Tibial nerve (tissue), 4 donors: ENCODE data around the gene APEH.

Experiments
- EP300 ChIP-seq, 2 donors: sonication (generic); formaldehyde crosslinking; IDR thresholded peaks; one replicate each; pipeline ENCODE4 v1.6.1; 2017; ENCODE audit warnings: antibody characterized with exemption in 2 of 2, mild to moderate bottlenecking in 1 of 2
- POLR2A ChIP-seq, 2 donors: fragments of 450-650 bp; IDR thresholded peaks; one replicate each; pipeline ENCODE4 v1.6.1; 2017; ENCODE audit warnings: antibody characterized with exemption in 2 of 2, mild to moderate bottlenecking in 2 of 2, moderate library complexity in 2 of 2
- TF ChIP-seq, protein P1 (sequence below), 5 experiments: fragments of 200-600 bp in 3 of 5; fragments of 450-650 bp in 2 of 5; sonication (generic) in 3 of 5; IDR thresholded peaks; one replicate each; pipeline ENCODE4 v1.5.1; 2016 to 2019; ENCODE audit warnings: antibody characterized with exemption in 5 of 5, mild to moderate bottlenecking in 3 of 5, moderate library complexity in 2 of 5

DNA sequence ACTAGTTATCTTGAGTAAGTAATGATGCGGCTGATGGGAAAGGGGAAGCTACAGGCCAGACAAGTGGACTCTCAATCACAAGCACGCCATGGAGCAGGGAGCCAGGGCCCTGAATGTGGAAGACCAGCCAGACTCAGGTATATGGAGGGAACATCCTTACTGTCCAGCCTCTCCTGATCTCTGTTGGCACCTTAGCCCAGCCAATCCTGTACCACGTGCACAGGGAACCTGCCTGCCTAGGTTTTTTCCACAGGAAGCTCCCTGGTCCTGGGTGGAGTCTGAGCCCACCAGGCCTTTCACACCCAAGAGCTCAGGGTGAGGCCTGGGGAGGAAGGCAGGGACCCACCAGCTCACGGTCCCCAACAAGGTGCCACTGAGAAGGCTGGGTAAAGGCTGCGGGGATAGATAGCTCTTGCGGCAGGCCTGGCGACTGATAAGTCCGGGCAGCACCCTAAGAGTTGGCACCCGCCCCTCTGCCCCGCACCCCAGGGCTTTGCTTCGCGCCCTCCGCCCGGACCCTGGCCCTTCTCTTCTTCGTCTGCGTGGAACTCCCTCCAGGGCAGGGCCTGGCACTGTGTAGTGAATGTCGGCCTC, 933 bp upstream of the APEH start:
- TF ChIP-seq, protein P1, sequence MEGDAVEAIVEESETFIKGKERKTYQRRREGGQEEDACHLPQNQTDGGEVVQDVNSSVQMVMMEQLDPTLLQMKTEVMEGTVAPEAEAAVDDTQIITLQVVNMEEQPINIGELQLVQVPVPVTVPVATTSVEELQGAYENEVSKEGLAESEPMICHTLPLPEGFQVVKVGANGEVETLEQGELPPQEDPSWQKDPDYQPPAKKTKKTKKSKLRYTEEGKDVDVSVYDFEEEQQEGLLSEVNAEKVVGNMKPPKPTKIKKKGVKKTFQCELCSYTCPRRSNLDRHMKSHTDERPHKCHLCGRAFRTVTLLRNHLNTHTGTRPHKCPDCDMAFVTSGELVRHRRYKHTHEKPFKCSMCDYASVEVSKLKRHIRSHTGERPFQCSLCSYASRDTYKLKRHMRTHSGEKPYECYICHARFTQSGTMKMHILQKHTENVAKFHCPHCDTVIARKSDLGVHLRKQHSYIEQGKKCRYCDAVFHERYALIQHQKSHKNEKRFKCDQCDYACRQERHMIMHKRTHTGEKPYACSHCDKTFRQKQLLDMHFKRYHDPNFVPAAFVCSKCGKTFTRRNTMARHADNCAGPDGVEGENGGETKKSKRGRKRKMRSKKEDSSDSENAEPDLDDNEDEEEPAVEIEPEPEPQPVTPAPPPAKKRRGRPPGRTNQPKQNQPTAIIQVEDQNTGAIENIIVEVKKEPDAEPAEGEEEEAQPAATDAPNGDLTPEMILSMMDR (IDR thresholded peaks at IDR 0.05), result no peak
- TF ChIP-seq EP300 (IDR thresholded peaks at IDR 0.05) (no peak), POLR2A (IDR thresholded peaks at IDR 0.05) (no peak)
